ENCODE results near the gene FKBP5. TPM values are rescaled to one million over a fixed set of nuclear protein-coding genes. Genes with fewer than 3 reads are reported as not detected.
"Not testable (repeated sequence)": the region's sequence is repeated elsewhere in the genome, so short reads cannot be mapped to it uniquely, and the experiment has no call there.

FKBP5 gene
- total RNA-seq, 4 donors from 2014 or later = 304 to 768 (median 608) TPM

GRCh38 chr6:35576682-35577081 is 112.0 kb downstream of the FKBP5 start:
- no peak overlapping the region for H3K4me3 ChIP-seq
- H3K4me1 ChIP-seq = peaks cover 0 to 12% (median 0%) of the 10 kb centered on the region in 4 donors
- H3K27me3 ChIP-seq = no peaks in the 10 kb centered on the region
- no peaks in the 10 kb centered on the region for H3K9me3 ChIP-seq
- TF ChIP-seq POLR2A (IDR thresholded peaks at IDR 0.05) (no peak), CTCF (IDR thresholded peaks at IDR 0.05) (no peak), EP300 (IDR thresholded peaks at IDR 0.05) (no peak)
- H3K27ac ChIP-seq = no peak overlapping the region
- 86 to 93% methylated on average over 9 of the region's 9 CpGs for WGBS, 2 donors
- peaks cover 5 to 98% (median 43%) of the 10 kb centered on the region in 3 donors for H3K36me3 ChIP-seq
- DNase-seq (ENCODE audit: low spot score in 2 of 2) = no peak

GRCh38 chr6:35573495-35574110 is 115.1 kb downstream of the FKBP5 start:
- 77 to 78% methylated on average over 3 of the region's 3 CpGs for WGBS, 2 donors
- H3K36me3 ChIP-seq = peaks cover 5 to 75% (median 43%) of the 10 kb centered on the region in 3 donors
- no peak for DNase-seq (ENCODE audit: low spot score in 2 of 2)

GRCh38 chr6:35570885-35571330 is 117.8 kb downstream of the FKBP5 start:
- Histone ChIP-seq H3K27ac (peak overlapping the region in 1 of 4 donors; percentile 43), H3K4me1 (peaks cover 0 to 11% (median 0%) of the 10 kb centered on the region in 4 donors), H3K36me3 (peaks cover 5 to 49% (median 25%) of the 10 kb centered on the region in 3 donors)
- not testable (repeated sequence) for H3K9me3 ChIP-seq; H3K27me3 ChIP-seq; H3K4me3 ChIP-seq; DNase-seq (ENCODE audit: low spot score in 2 of 2)
- WGBS, 2 donors = 89 to 90% methylated on average over 2 of the region's 2 CpGs

More at GRCh38 chr6:35573495-35574110, 115.1 kb downstream of the FKBP5 start:
- peak overlapping the region in 1 of 4 donors; percentile 10 for H3K27ac ChIP-seq
- peaks cover 0 to 11% (median 0%) of the 10 kb centered on the region in 4 donors for H3K4me1 ChIP-seq
- no peak for TF ChIP-seq POLR2A (IDR thresholded peaks at IDR 0.05)
- TF ChIP-seq EP300 (IDR thresholded peaks at IDR 0.05) = peak in 1 of 2 donors; percentile 24
- no peaks in the 10 kb centered on the region for H3K9me3 ChIP-seq
- H3K4me3 ChIP-seq = no peak overlapping the region
- H3K27me3 ChIP-seq = no peaks in the 10 kb centered on the region

GRCh38 chr6:35569011-35569461 is 119.7 kb downstream of the FKBP5 start:
- WGBS, 2 donors = 69 to 75% methylated on average over 5 of the region's 5 CpGs

GRCh38 chr6:35566794-35567193 is 121.9 kb downstream of the FKBP5 start:
- TF ChIP-seq EP300 (IDR thresholded peaks at IDR 0.05) (no peak), CTCF (IDR thresholded peaks at IDR 0.05) (no peak), POLR2A (IDR thresholded peaks at IDR 0.05) (no peak)
- DNase-seq (ENCODE audit: low spot score in 2 of 2) = no peak
- no peaks in the 10 kb centered on the region for H3K4me1 ChIP-seq
- 75 to 77% methylated on average over 8 of the region's 8 CpGs for WGBS, 2 donors
- H3K4me3 ChIP-seq = no peak overlapping the region
- H3K36me3 ChIP-seq = peaks cover 0 to 9% (median 0%) of the 10 kb centered on the region in 3 donors
- H3K9me3 ChIP-seq = no peaks in the 10 kb centered on the region
- H3K27ac ChIP-seq = no peak overlapping the region
- peaks cover 0 to 8% of the 10 kb centered on the region in 2 donors for H3K27me3 ChIP-seq

More at GRCh38 chr6:35569011-35569461, 119.7 kb downstream of the FKBP5 start:
- Histone ChIP-seq H3K9me3 (no peaks in the 10 kb centered on the region), H3K27ac (peak overlapping the region in 1 of 4 donors; percentile 15), H3K36me3 (peaks cover 0 to 30% (median 8%) of the 10 kb centered on the region in 3 donors), H3K4me3 (no peak overlapping the region), H3K4me1 (peaks cover 0 to 4% (median 0%) of the 10 kb centered on the region in 4 donors), H3K27me3 (peaks cover 0 to 4% of the 10 kb centered on the region in 2 donors)
- DNase-seq (ENCODE audit: low spot score in 2 of 2) = peak; percentile 46 to 56
- no peak for TF ChIP-seq EP300 (IDR thresholded peaks at IDR 0.05)
- TF ChIP-seq CTCF (IDR thresholded peaks at IDR 0.05) = peak in 4 of 5 experiments; percentile 30 to 51 (median 42)
- TF ChIP-seq POLR2A (IDR thresholded peaks at IDR 0.05) = no peak

GRCh38 chr6:35564733-35565132 is 124.0 kb downstream of the FKBP5 start:
- no peak overlapping the region for H3K27ac ChIP-seq
- no peaks in the 10 kb centered on the region for H3K36me3 ChIP-seq
- H3K4me3 ChIP-seq = no peak overlapping the region
- peaks cover 0 to 8% of the 10 kb centered on the region in 2 donors for H3K27me3 ChIP-seq
- H3K9me3 ChIP-seq = no peaks in the 10 kb centered on the region
- TF ChIP-seq CTCF (IDR thresholded peaks at IDR 0.05) = no peak
- TF ChIP-seq EP300 (IDR thresholded peaks at IDR 0.05) = no peak
- no peak for TF ChIP-seq POLR2A (IDR thresholded peaks at IDR 0.05)
- DNase-seq (ENCODE audit: low spot score in 2 of 2) = no peak
- H3K4me1 ChIP-seq = no peaks in the 10 kb centered on the region

All from tibial nerve (tissue), 4 donors.